Measurements from ENCODE around the gene SMC3. TPM values are rescaled to one million over a fixed set of nuclear protein-coding genes. Genes with fewer than 3 reads are reported as not detected.
"Not testable (repeated sequence)": the region's sequence is repeated elsewhere in the genome, so short reads cannot be mapped to it uniquely, and the experiment has no call there.

Gene SMC3
- total and polyA plus RNA-seq, 8 donors: 9.3 to 40.6 (median 14.7) TPM

GRCh38 chr10:110620398-110620719 lies 52.9 kb downstream of the SMC3 start:
- Histone ChIP-seq H3K27me3 (peaks cover 0 to under 1% (median 0%) of the 10 kb centered on the region in 3 donors), H3K27ac (no peak overlapping the region), H3K36me3 (no peaks in the 10 kb centered on the region), H3K9me3 (no peaks in the 10 kb centered on the region), H3K4me1 (no peaks in the 10 kb centered on the region), H3K4me3 (no peak overlapping the region)
- no peak for TF ChIP-seq POLR2AphosphoS5 (IDR thresholded peaks at IDR 0.05)
- no peak for TF ChIP-seq CTCF (IDR thresholded peaks at IDR 0.05)
- no peak for TF ChIP-seq EP300 (IDR thresholded peaks at IDR 0.05)
- TF ChIP-seq POLR2A (IDR thresholded peaks at IDR 0.05): no peak
- DNase-seq: no peak
- 96 to 100% (median 97%) methylated on average over 2 of the region's 2 CpGs for WGBS, 5 donors
- intact Hi-C loops (cut with DNase I; ENCODE audit: low total_unique reads): no loop called here

GRCh38 chr10:110623316-110623715 lies 55.8 kb downstream of the SMC3 start:
- DNase-seq; H3K9me3 ChIP-seq; H3K4me1 ChIP-seq; H3K4me3 ChIP-seq; H3K36me3 ChIP-seq; intact Hi-C loops (cut with DNase I; ENCODE audit: low total_unique reads); H3K27ac ChIP-seq; H3K27me3 ChIP-seq: not testable (repeated sequence)
- WGBS, 5 donors: 81 to 95% (median 88%) methylated on average over 4 of the region's 4 CpGs

GRCh38 chr10:110625356-110625894 lies 57.9 kb downstream of the SMC3 start:
- no peak overlapping the region for H3K27ac ChIP-seq
- H3K27me3 ChIP-seq: peaks cover 0 to 6% (median 0%) of the 10 kb centered on the region in 3 donors
- DNase-seq: no peak
- H3K9me3 ChIP-seq: no peaks in the 10 kb centered on the region
- peaks cover 0 to 11% (median 8%) of the 10 kb centered on the region in 4 donors for H3K4me1 ChIP-seq
- TF ChIP-seq CTCF (IDR thresholded peaks at IDR 0.05) (no peak), POLR2AphosphoS5 (IDR thresholded peaks at IDR 0.05) (no peak), EP300 (IDR thresholded peaks at IDR 0.05) (no peak), POLR2A (IDR thresholded peaks at IDR 0.05) (no peak)
- intact Hi-C loops (cut with DNase I; ENCODE audit: low total_unique reads): no loop called here
- 86 to 94% (median 89%) methylated on average over 6 of the region's 6 CpGs for WGBS, 5 donors
- H3K36me3 ChIP-seq: no peaks in the 10 kb centered on the region
- no peak overlapping the region for H3K4me3 ChIP-seq

GRCh38 chr10:110625951-110626855 lies 58.7 kb downstream of the SMC3 start:
- 87 to 94% (median 92%) methylated on average over 5 of the region's 5 CpGs for WGBS, 5 donors
- no peaks in the 10 kb centered on the region for H3K36me3 ChIP-seq
- no peak overlapping the region for H3K4me3 ChIP-seq
- TF ChIP-seq POLR2AphosphoS5 (IDR thresholded peaks at IDR 0.05): no peak
- TF ChIP-seq POLR2A (IDR thresholded peaks at IDR 0.05): no peak
- TF ChIP-seq EP300 (IDR thresholded peaks at IDR 0.05): no peak
- TF ChIP-seq CTCF (IDR thresholded peaks at IDR 0.05): no peak
- no peak for DNase-seq
- intact Hi-C loops (cut with DNase I; ENCODE audit: low total_unique reads): no loop called here
- H3K27ac ChIP-seq: no peak overlapping the region
- H3K27me3 ChIP-seq: peaks cover 0 to 6% (median 0%) of the 10 kb centered on the region in 3 donors
- H3K9me3 ChIP-seq: no peaks in the 10 kb centered on the region
- H3K4me1 ChIP-seq: peaks cover 0 to 11% (median 8%) of the 10 kb centered on the region in 4 donors

GRCh38 chr10:110628161-110628560 lies 60.7 kb downstream of the SMC3 start:
- intact Hi-C loops (cut with DNase I; ENCODE audit: low total_unique reads): no loop called here
- H3K4me3 ChIP-seq: no peak overlapping the region
- H3K27me3 ChIP-seq: peaks cover 0 to 6% (median 0%) of the 10 kb centered on the region in 3 donors
- no peaks in the 10 kb centered on the region for H3K9me3 ChIP-seq
- no peaks in the 10 kb centered on the region for H3K36me3 ChIP-seq
- no peak for DNase-seq
- no peak for TF ChIP-seq POLR2A (IDR thresholded peaks at IDR 0.05)
- TF ChIP-seq CTCF (IDR thresholded peaks at IDR 0.05): no peak
- no peak for TF ChIP-seq POLR2AphosphoS5 (IDR thresholded peaks at IDR 0.05)
- TF ChIP-seq EP300 (IDR thresholded peaks at IDR 0.05): no peak
- no peak overlapping the region for H3K27ac ChIP-seq
- H3K4me1 ChIP-seq: peaks cover 0 to 11% (median 8%) of the 10 kb centered on the region in 4 donors
